ENCODE data around the gene GPR180. TPM values are rescaled to one million over a fixed set of nuclear protein-coding genes. Genes with fewer than 3 reads are reported as not detected.

Gene GPR180
- total RNA-seq, 1 donor from 2014 or later, result 2.3 TPM

GRCh38 chr13:94567581-94567980 is 34.1 kb upstream of the GPR180 start:
- Histone ChIP-seq H3K27ac (no peak overlapping the region), H3K4me1 (no peaks in the 10 kb centered on the region), H3K36me3 (peaks cover 19 to 21% of the 10 kb centered on the region in 2 donors), H3K9me3 (no peaks in the 10 kb centered on the region), H3K4me3 (no peak overlapping the region), H3K27me3 (no peaks in the 10 kb centered on the region)
- intact Hi-C loops (cut with DNase I), result no loop called here
- TF ChIP-seq CTCF (IDR thresholded peaks at IDR 0.05), result no peak
- no peak for DNase-seq (ENCODE audit: low spot score in 2 of 2)

GRCh38 chr13:94568443-94568842 is 33.2 kb upstream of the GPR180 start:
- no peak for TF ChIP-seq CTCF (IDR thresholded peaks at IDR 0.05)
- Histone ChIP-seq H3K36me3 (peaks cover 28 to 30% of the 10 kb centered on the region in 2 donors), H3K27me3 (no peaks in the 10 kb centered on the region), H3K4me1 (no peaks in the 10 kb centered on the region), H3K4me3 (no peak overlapping the region), H3K9me3 (no peaks in the 10 kb centered on the region), H3K27ac (no peak overlapping the region)
- intact Hi-C loops (cut with DNase I), result no loop called here
- no peak for DNase-seq (ENCODE audit: low spot score in 2 of 2)

- no peak overlapping the region for H3K4me3 ChIP-seq
These were observed 32.0 kb upstream of the GPR180 start for GRCh38 chr13:94569615-94570014.

GRCh38 chr13:94579063-94579462 is 22.6 kb upstream of the GPR180 start:
- intact Hi-C loops (cut with DNase I), result no loop called here
- no peaks in the 10 kb centered on the region for H3K27me3 ChIP-seq
- DNase-seq (ENCODE audit: low spot score in 2 of 2), result no peak
- no peak overlapping the region for H3K27ac ChIP-seq
- no peaks in the 10 kb centered on the region for H3K9me3 ChIP-seq
- no peak overlapping the region for H3K4me3 ChIP-seq
- TF ChIP-seq CTCF (IDR thresholded peaks at IDR 0.05), result no peak
- peaks cover 51 to 83% of the 10 kb centered on the region in 2 donors for H3K36me3 ChIP-seq
- H3K4me1 ChIP-seq, result no peaks in the 10 kb centered on the region

More at GRCh38 chr13:94569615-94570014, 32.0 kb upstream of the GPR180 start:
- Histone ChIP-seq H3K4me1 (no peaks in the 10 kb centered on the region), H3K27me3 (no peaks in the 10 kb centered on the region), H3K9me3 (no peaks in the 10 kb centered on the region), H3K36me3 (peaks cover 38 to 41% of the 10 kb centered on the region in 2 donors), H3K27ac (no peak overlapping the region)
- DNase-seq (ENCODE audit: low spot score in 2 of 2), result no peak
- intact Hi-C loops (cut with DNase I), result no loop called here
- TF ChIP-seq CTCF (IDR thresholded peaks at IDR 0.05), result no peak

- no peaks in the 10 kb centered on the region for H3K27me3 ChIP-seq
- no peak for DNase-seq (ENCODE audit: low spot score in 2 of 2)
- H3K4me3 ChIP-seq, result no peak overlapping the region
- H3K27ac ChIP-seq, result no peak overlapping the region
- H3K36me3 ChIP-seq, result peaks cover 34 to 42% of the 10 kb centered on the region in 2 donors
- intact Hi-C loops (cut with DNase I), result no loop called here
- H3K4me1 ChIP-seq, result no peaks in the 10 kb centered on the region
- TF ChIP-seq CTCF (IDR thresholded peaks at IDR 0.05), result no peak
- H3K9me3 ChIP-seq, result no peaks in the 10 kb centered on the region
These were observed 17.7 kb upstream of the GPR180 start for GRCh38 chr13:94583926-94584325.

GRCh38 chr13:94585543-94586101 is 16.0 kb upstream of the GPR180 start:
- peaks cover 21 to 25% of the 10 kb centered on the region in 2 donors for H3K36me3 ChIP-seq
- no peak overlapping the region for H3K4me3 ChIP-seq
- intact Hi-C loops (cut with DNase I), result no loop called here
- no peak for DNase-seq (ENCODE audit: low spot score in 2 of 2)
- H3K9me3 ChIP-seq, result no peaks in the 10 kb centered on the region
- no peak overlapping the region for H3K27ac ChIP-seq
- H3K4me1 ChIP-seq, result no peaks in the 10 kb centered on the region
- H3K27me3 ChIP-seq, result no peaks in the 10 kb centered on the region
- TF ChIP-seq CTCF (IDR thresholded peaks at IDR 0.05), result no peak

Data from ascending aorta (tissue), 2 donors.